Gastrocnemius medialis (tissue), 4 donors: ENCODE data around the gene SUFU.

Source experiments
- CTCF ChIP-seq, 5 experiments: fragments of 450-650 bp in 3 of 5; fragments of 200-600 bp in 2 of 5; sonication (generic) in 2 of 5; IDR thresholded peaks in 4 of 5; conservative IDR thresholded peaks in 1 of 5; 1 replicate in 4 of 5; 2 replicates in 1 of 5; pipeline ENCODE4 v1.5.1; 2016 to 2019; ENCODE audit warnings: antibody characterized with exemption in 5 of 5, mild to moderate bottlenecking in 3 of 5, moderate library complexity in 3 of 5
- POLR2A ChIP-seq, 2 donors: fragments of 450-650 bp; IDR thresholded peaks; one replicate each; pipeline ENCODE4 v1.6.1; 2017; ENCODE audit warnings: antibody characterized with exemption in 2 of 2, mild to moderate bottlenecking in 2 of 2, moderate library complexity in 2 of 2

GRCh38 chr10:102485093-102485784 is 18.5 kb upstream of the SUFU start:
- TF ChIP-seq CTCF (IDR thresholded peaks at IDR 0.05 in 4 of 5, conservative IDR thresholded peaks at IDR 0.05 in 1 of 5) (no peak), POLR2A (IDR thresholded peaks at IDR 0.05) (no peak)
